GM21786 (cell line): Measurements from ENCODE around the gene PDE4DIP.
"Not testable (repeated sequence)": the region's sequence is repeated elsewhere in the genome, so short reads cannot be mapped to it uniquely, and the experiment has no call there.

Experiments used
- ATAC-seq: cut with Tn5 transposase; IDR thresholded peaks from one replicate; pipeline ENCODE4 v1.9.1; 2021; ENCODE audit not compliant: unreplicated experiment

PDE4DIP gene

DNA sequence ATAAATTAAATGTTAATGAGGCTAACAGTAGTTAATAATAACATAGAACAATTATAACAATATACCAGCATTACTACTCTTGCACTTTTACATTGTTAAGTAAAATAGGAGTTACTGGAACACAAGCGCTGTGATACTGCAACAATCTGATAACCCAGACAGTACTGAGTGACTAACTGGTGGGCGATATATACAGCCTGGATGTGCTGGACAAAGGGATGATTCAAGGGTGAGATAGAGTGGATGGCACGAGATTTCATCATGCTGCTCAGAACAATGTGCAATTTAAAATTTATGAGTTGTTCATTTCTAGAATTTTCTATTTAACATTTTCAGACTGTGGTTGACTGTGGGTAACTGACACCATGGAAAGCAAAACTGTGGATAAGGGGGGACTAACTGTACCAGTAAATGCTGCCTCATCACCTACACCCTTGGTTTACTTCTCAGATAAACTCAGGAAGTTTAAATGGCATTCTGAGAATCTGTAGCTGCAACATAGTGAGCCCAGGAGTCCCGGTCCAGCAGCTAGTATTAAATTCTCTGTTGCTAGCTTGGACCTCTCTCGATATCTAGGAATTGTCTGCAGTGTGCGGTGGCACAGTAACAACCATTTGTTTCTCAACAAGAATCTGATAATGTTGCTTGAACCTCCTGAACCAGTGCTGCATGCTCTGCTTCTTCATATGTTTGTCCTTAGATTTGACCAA lies 24.9 kb downstream of the PDE4DIP start:
- ATAC-seq: not testable (repeated sequence)

DNA sequence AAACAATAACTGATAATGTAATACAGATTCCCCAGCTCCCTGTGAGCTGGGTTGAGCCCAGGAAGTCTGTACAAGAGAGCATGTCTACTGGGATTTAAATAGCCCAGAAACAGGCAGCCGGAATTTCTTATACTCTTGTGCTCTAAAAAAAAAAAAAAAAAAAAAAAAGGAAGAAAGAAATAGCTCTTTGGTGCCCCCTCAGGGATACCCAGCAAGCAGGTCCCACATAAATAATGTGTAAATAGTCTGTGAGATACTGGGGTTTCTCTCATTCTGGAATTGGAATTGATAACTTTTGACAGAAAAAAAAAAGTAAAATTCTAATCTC lies 25.4 kb downstream of the PDE4DIP start:
- not testable (repeated sequence) for ATAC-seq

DNA sequence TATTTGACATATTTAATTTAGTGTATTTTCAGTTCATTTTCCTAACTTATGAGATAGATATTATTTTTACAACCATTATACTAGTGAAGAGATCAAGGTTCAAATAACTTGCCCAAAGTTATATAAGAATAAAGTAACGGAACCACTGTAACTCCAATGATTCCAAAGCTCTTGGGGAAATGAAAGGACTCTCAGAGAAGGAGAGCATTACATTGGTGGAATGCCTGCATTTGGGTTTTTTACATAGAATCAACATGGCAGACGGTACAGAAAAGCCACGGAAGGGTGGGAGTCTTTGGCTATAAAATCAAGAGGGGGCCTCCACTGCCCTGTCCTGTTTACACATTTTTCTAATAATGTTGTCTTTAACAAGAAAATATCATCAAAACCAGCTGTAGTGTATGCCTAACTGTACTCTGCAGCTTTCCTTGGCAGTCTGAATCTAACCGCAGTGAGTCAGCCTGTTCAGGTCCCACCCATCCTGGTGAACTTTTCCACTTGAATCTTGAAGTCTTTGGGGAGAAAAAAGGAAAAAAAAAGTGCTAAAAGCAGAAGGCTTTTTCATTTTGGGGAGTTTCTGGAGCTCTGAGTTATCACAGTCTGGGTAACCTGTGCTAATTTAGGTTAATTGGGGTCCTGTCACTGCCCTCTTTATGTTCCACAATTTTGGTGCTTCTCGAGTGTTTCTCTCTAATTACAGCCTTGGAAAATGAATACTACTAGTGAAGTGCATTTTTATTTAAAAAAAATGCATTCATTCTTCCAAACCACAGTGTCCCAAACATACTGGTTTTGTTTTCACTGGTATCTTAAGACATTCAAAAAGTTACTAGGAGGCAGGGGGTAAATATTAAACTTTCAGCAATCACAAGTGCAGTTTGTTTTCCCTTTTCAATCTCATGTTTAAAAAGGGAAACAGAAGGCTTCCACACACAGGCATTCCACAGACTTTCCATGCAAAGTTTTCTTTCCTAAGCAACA lies 30.5 kb downstream of the PDE4DIP start:
- not testable (repeated sequence) for ATAC-seq

DNA sequence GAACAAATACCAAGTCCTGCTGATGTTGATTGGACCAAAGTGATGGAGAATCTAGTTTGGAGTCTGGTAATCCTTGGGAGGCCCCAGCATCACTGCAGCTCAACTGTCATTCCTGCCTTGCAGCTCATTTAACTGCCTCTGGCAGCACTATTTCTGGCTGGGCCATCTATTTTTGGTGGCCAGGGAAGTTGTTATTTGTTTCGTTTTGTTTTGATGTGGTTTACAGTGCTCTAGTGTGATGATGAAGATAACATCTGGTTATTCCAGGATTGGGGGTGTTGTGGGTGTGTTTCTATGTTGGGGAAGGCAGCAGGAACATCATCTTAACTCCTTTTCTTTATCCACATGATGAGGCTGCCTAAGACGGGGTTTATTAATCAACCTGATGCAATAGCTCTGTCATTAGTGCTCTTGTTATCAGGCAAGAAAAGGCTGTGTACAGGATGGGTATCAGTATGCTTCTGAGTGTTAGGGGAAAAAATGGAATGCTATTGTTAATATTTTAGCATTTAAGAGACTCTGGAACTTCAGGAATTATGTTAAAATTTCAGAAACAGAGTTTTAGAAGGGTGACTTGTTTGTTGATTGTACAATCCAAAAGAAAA lies 35.7 kb downstream of the PDE4DIP start:
- not testable (repeated sequence) for ATAC-seq

DNA sequence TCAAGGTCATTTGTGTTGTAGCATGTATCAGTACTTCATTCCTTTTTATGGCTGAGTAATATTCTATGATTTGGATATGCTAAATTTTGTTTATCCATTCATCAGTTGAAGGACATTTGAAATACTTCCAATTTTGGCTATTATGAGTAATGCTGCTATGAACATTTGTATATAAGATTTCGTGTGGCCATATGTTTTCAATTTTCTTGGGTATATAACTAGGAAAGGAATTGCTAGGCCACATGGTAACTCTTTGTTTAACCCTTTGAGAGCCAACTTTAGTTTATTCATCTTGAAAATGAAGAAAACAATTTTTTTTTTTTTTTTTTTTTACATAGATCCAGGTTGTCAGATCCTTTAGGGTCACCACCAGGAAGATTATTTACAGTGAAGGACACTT lies 37.0 kb downstream of the PDE4DIP start:
- ATAC-seq: not testable (repeated sequence)

DNA sequence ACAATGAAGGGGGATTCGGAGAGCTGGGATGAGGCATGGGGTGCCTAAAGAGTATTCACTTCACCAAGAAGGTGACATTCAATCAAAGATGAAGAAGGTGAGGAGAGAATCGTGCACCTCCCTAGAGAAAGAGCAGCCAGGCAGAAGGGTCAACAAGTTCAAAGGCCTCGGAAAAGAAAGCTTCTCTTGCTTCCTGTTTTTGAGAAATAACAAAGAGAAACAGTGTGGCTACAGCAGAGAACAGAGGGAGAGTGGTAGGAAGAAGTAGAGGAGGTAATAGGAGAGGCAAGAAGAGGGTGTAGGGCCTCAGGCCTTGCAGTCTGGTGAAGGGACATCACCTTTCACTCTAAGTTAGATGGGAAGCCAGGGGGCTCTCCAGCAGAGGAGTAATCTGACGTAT lies 41.0 kb downstream of the PDE4DIP start:
- not testable (repeated sequence) for ATAC-seq

DNA sequence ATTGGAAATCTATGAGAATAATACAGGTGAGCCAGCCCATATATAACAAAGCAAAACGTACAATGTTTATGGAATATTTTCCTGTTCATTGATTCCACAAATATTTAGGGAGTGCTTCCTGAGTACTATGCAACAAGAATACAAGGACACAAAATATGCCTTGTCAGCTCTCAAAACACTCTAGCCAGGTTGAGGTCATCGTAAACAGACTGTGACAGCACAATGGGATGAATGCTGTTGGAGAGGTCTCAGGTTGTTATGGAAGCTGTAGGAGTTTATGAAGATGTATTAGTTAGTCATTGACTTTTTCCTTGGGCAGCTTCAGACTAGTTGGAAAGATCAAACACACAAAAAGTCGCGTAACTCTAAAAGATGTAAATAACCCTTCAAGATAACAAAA lies 42.1 kb downstream of the PDE4DIP start:
- not testable (repeated sequence) for ATAC-seq

DNA sequence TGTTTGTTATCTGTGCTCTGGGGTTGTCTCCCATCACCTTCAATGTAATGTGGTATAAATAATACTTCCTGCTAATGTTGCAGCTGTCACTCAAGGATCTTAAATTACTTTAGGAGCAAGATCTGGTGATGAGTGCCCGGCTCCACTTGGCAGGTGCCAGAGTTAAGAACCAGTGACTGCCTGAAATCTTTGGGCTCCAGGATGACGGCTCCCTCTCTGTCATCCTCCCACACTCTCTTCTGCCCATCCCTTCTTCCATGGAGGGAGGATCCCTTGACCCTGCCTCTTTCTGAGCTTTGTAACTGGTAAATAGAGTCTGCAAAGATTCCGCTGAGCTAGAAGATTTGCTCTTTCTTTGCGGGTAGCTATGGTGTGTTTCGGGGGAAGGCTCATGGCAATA lies 44.4 kb downstream of the PDE4DIP start:
- ATAC-seq: not testable (repeated sequence)

DNA sequence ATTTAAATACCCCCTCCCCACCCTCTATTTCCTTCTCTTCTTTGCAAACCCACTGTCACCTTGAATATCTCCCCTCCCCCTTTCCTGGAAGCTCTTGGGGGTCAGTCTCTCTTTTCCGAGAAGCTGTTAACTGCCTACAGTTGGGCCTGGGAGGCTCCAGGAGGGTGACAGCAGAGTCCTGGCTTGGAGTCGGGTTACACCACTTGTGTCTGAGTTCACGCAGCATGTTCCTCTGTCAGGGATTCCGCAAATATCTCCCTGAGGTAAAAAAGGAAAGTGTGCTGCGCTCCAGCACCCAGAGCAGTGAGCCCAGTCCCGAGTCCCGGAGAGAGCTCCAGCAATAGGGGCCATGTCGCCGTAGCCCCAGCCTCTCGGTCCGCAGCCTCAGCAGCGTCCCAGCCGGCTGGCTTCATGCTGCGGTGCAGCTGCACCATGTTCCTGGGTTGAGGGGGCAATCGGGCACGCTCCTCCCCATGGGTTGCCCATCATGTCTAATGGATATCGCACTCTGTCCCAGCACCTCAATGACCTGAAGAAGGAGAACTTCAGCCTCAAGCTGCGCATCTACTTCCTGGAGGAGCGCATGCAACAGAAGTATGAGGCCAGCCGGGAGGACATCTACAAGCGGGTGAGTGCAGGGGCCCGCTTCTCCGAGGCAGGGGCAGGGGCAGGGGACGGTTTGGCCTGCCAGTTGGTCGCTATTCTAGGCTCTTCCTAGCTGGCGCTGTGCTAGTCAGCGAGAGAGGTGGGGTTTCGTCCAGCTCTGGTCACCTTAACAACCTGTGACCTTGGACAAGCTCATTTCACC lies 45.2 kb downstream of the PDE4DIP start:
- ATAC-seq: not testable (repeated sequence)

DNA sequence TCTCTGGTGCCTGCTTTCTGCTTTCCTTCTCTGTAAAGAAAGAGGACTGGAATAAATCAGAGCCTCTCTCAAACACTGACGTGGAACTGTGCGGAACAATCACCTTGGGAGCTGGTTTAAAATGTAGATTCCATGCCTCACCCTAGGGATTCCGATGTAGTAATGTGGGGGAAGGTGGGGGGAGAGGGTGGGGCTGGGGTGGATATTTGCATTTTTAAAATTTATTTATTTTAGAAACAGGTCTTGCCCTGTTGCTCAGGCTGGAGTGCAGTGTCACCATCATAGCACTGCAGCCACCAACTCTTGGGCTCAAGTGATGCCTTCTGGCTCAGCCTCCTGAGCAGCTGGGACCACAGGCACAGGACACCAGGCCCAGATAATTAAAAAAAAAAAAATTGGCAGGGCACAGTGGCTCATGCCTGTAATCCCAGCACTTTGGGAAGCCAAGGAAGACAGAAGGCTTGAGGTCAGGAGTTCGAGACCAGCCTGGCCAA lies 45.9 kb downstream of the PDE4DIP start:
- not testable (repeated sequence) for ATAC-seq

DNA sequence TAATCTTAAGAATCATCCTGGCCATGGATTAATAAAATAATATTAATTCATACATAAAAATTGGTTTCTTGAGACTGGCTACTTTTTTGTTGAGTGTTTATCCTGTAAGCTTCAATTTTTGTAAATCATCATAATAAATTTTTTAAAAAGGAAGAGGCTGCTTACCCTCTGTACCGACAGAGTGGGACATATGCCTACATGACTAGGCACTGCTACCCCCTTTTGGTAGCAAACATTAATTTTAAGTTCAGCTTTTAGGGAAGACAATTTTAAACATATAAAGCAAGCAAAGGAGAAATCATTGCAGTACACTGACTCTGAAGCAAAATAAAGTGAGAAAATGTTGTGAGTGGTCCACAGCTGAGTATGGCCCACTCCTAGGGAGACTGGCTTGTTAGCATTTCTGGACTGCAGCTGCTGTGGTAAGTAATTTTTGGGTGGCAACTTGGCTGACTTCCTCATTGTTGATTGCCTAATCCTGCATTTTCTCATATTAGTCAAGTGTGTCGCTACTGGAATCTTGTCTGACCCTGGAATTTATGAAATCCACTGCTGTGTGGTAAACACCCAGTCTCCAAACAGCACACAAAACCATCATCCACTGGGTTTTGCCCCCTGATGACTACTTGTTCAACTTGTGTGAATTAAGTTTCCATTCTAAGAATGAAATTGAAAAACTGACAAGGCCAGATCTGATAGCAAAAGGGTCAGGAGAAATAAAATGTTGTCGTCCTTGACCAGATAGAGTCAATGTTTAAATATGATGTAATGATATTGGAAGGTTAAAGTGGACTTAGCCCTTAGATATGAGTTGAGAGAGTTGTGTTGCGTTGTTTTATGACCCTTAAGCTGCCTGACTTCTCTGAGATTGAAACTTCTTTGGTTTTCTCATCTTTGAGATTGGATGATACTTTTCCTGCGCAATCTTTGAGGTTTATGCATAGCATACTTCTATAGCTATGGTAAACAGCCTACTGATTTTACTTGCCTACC lies 50.4 kb downstream of the PDE4DIP start:
- not testable (repeated sequence) for ATAC-seq

DNA sequence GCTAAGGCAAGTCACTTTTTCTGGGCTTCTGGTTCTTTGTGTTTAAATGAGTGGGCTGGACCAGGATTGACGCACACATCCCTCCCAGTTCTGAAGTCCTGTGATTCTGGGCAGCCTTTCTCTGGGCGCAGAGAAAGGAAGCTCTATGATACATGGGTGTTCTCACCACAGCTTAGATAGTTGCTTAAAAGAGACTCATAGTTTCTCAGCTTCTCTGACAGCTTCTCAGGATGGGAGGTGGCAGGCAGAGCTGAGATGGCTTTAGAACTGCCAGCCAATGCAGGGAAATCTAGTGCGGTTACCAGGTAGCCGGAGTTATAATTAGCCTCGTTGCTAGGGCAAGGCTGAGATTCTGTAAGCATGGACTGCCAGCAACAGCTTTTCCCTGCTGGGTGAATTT lies 55.8 kb downstream of the PDE4DIP start:
- not testable (repeated sequence) for ATAC-seq

DNA sequence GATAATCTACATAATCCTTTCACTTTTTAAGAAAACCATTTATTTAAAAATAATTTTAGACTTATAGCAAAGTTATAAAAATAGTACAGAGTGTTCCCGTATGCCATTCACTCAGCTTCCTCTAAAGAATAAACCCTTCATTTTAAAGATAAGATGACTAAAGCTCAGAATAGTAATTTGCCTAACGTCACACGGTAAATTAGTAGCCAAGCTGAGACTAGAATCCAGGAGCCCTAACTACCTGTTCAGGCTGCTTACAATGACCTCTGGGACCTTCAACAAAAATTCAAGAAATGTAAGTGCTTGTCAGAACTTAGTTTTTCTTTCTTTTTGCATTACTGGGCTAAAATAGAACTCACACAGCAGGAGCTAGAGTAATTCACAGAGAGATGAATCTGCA lies 56.5 kb downstream of the PDE4DIP start:
- ATAC-seq: not testable (repeated sequence)

DNA sequence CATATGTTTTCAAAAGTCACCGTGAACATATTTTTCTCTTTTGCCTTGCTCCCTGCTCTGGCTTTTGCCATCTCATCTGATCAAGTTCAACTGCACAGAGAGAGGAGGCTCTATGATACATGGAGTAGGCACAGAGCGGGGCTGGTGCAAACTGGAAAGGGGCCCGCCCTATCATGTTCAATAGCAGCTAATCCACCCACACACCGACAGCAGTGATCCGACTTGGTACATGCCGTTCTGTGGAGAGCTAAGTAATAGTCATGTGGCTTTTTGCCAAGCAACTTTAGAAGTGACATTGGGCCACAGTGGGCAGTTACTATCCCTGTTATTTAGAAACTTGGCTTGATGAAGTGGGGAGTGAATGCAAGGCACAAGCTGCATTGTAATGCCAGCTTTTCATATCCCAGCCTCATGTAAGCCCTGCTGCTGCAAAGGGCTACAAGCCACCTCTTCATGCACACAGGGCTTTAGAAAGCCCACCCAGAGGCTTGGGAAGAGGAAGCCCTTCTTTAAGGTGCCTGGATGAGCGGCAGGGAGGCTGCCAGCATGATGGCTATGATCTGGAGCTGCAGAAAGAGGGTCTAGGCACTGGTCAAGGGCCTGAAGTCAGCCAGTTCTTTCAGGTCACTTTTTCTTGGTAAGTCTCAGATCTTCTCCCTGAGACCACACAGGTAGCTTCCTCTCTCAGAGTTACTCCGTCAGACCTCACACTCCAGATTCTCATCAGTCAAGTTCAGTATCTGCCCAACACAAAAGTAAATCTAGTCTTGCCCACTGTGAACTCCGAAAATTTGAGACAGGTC lies 57.1 kb downstream of the PDE4DIP start:
- ATAC-seq: not testable (repeated sequence)

DNA sequence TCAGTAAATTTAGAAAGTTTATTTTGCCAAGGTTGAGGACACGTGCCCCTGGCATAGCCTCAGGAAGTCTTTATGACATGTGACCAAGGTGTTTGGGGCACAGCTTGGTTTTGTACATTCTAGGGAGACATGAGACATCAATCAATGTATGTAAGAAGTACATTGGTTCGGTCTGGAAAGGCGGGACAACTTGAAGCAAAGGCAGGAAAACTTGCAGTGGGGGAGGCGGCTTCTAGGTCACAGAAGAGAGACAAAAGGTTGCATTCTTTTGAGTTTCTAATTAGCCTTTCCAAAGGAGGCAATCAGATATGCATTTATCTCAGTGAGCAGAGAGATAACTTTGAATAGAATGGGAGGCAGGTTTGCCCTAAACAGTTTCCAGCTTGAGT lies 57.7 kb downstream of the PDE4DIP start:
- not testable (repeated sequence) for ATAC-seq

DNA sequence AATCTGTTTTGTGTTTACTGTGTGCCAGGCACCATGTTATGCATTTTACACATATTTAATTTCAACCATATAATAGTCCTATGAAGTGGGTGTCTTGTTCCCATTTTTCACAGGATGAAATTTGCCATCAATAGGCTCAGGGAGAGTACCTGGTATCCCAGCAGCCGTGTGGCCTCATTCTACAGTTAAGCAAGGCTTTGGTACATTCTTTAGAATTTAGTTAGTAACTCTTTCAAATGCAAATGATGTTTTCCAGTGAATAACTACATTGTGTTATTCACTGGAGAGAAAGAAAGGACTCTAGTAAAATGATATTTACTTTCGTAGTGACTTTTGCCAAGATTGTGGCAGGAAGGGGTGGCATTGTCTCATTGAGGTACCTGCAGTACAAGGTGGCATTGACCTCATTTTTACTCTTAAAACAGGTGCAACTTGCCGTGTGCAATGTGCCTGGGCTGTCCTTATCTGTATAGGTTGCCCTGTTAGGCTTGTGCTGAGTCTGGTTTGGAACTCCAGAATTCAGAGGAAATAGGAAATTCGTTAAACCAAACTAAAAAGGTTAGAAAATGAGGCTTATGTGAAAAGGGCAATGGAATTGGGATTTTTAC lies 65.1 kb downstream of the PDE4DIP start:
- not testable (repeated sequence) for ATAC-seq

DNA sequence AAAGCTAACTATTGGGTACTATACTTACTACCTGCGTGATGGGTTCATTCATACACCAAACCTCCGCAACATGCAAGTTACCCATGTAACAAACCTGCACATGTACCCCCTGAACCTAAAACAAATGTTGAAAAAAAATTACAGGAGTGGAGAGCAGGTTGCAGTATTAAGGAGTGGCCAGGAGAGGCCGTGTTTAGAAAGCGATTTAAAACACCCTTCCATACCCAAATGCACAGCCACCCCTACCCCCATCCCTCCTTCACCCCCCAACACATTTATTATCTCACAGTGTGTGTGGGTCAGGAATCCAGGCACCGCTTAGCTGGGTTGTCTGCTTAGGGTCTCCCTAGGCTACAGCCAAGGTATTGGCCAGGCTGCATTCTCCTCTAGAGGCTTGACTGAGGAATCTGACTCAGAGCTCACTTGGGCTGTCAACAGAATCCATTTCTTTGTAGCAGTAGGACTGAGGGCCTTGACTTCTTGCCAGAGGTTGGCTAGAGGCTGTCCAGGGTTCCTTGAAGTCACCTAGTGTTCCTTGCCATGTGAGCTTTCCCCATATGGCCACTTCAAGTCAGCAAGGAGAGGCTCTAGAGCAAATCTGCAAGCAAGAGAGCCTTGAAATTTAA lies 67.2 kb downstream of the PDE4DIP start:
- not testable (repeated sequence) for ATAC-seq

DNA sequence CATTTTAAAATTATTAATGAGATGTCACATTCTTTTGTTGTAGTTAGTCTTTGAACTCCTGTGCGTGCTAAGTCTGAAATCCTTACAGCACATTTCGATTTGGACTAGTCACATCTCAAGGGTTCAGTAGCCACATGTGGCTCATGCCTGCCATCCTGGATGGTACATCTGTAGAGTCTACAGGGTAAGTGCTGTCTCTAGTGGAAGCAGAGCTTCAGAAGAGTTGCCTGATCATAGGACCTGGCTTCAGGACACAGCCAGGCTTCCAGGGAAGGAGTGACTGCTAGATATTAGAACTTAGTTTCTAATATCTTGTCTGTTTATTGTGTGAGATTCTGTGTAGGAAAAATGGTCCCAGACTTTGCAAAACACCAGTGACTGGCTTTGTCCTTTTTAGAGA lies 72.0 kb downstream of the PDE4DIP start:
- ATAC-seq: not testable (repeated sequence)
